ENCODE measurements around the gene ALPP. TPM values are rescaled to one million over a fixed set of nuclear protein-coding genes. Genes with fewer than 3 reads are reported as not detected.

The ALPP gene
- total and polyA plus RNA-seq, 2 donors (not counting 1 experiment from before 2014, with no cell fraction given), result not detected

GRCh38 chr2:232375164-232375563 is 3.4 kb upstream of the ALPP start:
- H3K4me2 ChIP-seq (replicated peaks; ENCODE audit: low read depth, low read length, poor library complexity, severe bottlenecking), result no peak overlapping the region
- no peak for TF ChIP-seq CTCF (IDR thresholded peaks at IDR 0.05)
- TF ChIP-seq EZH2 (IDR thresholded peaks at IDR 0.05; ENCODE audit: borderline replicate concordance, insufficient read depth, low read depth, low read length, poor library complexity, severe bottlenecking), result no peak
- no peaks in the 10 kb centered on the region for H4K20me1 ChIP-seq (ENCODE audit: control insufficient read depth, insufficient read depth, low read length, poor library complexity, severe bottlenecking)
- no peak overlapping the region for H3K27ac ChIP-seq (ENCODE audit: low read length in 2 of 2)
- Mint-ChIP-seq H3K4me3 (no peak overlapping the region), H3K9me3 (ENCODE audit: insufficient read depth) (no peaks in the 10 kb centered on the region), H3K4me1 (peaks cover 2% of the 10 kb centered on the region), H3K27me3 (no peaks in the 10 kb centered on the region), H3K27ac (no peak overlapping the region)
- 92% methylated on average over 9 of the region's 12 CpGs for WGBS (ENCODE audit: insufficient coverage)
- no peaks in the 10 kb centered on the region for H3K9me3 ChIP-seq (ENCODE audit: control extremely low read depth in 1 of 3, control insufficient read depth in 2 of 3, insufficient read depth in 1 of 3, low read length in 2 of 3)
- POLR2A ChIA-PET, result no interaction called here
- no peaks in the 10 kb centered on the region for H3K27me3 ChIP-seq (replicated peaks in 1 of 4; ENCODE audit: control extremely low read depth in 1 of 4, control insufficient read depth in 3 of 4, insufficient read depth in 4 of 4, low read length in 3 of 4)
- intact Hi-C loops (cut with micrococcal nuclease), result no loop called here
- H3K79me2 ChIP-seq (ENCODE audit: control insufficient read depth, insufficient read depth, low read length), result no peaks in the 10 kb centered on the region
- no peak overlapping the region for H3K9ac ChIP-seq (ENCODE audit: low read length)
- H3K36me3 ChIP-seq (replicated peaks in 1 of 2; ENCODE audit: control extremely low read depth in 1 of 2, control insufficient read depth in 1 of 2, extremely low read depth in 1 of 2, insufficient read depth in 2 of 2, low read length in 1 of 2), result no peaks in the 10 kb centered on the region
- CTCF ChIA-PET, result no interaction called here
- ATAC-seq (ENCODE audit: low read depth) (no peak), DNase-seq (no peak)
- peaks cover 0 to 7% of the 10 kb centered on the region in 2 donors for H3K4me1 ChIP-seq (ENCODE audit: control insufficient read depth in 2 of 2, insufficient read depth in 2 of 2, low read length in 2 of 2)
- no peak overlapping the region for H3K4me3 ChIP-seq (ENCODE audit: control extremely low read depth in 1 of 5, extremely low read depth in 1 of 5, insufficient read depth in 1 of 5, low read depth in 2 of 5, low read length in 4 of 5)
- H2AFZ ChIP-seq (ENCODE audit: insufficient read depth, low read depth, low read length, poor library complexity, severe bottlenecking), result no peak overlapping the region

GRCh38 chr2:232376260-232376659 is 2.3 kb upstream of the ALPP start:
- Mint-ChIP-seq H3K4me3 (no peak overlapping the region), H3K27ac (no peak overlapping the region), H3K27me3 (no peaks in the 10 kb centered on the region), H3K9me3 (ENCODE audit: insufficient read depth) (no peaks in the 10 kb centered on the region), H3K4me1 (no peaks in the 10 kb centered on the region)
- no peak overlapping the region for H3K9ac ChIP-seq (ENCODE audit: low read length)
- no peak overlapping the region for H2AFZ ChIP-seq (ENCODE audit: insufficient read depth, low read depth, low read length, poor library complexity, severe bottlenecking)
- ATAC-seq (ENCODE audit: low read depth) (no peak), DNase-seq (no peak)
- POLR2A ChIA-PET, result no interaction called here
- CTCF ChIA-PET, result interaction anchor here (0.6 kb wide), 1 partner anchor 925 kb away, joined by 3 read pairs; no protein-coding TSS in a partner anchor
- no peaks in the 10 kb centered on the region for H4K20me1 ChIP-seq (ENCODE audit: control insufficient read depth, insufficient read depth, low read length, poor library complexity, severe bottlenecking)
- H3K4me2 ChIP-seq (replicated peaks; ENCODE audit: low read depth, low read length, poor library complexity, severe bottlenecking), result no peak overlapping the region
- intact Hi-C loops (cut with micrococcal nuclease), result no loop called here
- no peak for TF ChIP-seq EZH2 (IDR thresholded peaks at IDR 0.05; ENCODE audit: borderline replicate concordance, insufficient read depth, low read depth, low read length, poor library complexity, severe bottlenecking)
- no peaks in the 10 kb centered on the region for H3K36me3 ChIP-seq (replicated peaks in 1 of 2; ENCODE audit: control extremely low read depth in 1 of 2, control insufficient read depth in 1 of 2, extremely low read depth in 1 of 2, insufficient read depth in 2 of 2, low read length in 1 of 2)
- H3K27ac ChIP-seq (ENCODE audit: low read length in 2 of 2), result no peak overlapping the region
- no peak overlapping the region for H3K4me3 ChIP-seq (ENCODE audit: control extremely low read depth in 1 of 5, extremely low read depth in 1 of 5, insufficient read depth in 1 of 5, low read depth in 2 of 5, low read length in 4 of 5)
- peaks cover 0 to 6% of the 10 kb centered on the region in 2 donors for H3K4me1 ChIP-seq (ENCODE audit: control insufficient read depth in 2 of 2, insufficient read depth in 2 of 2, low read length in 2 of 2)
- no peaks in the 10 kb centered on the region for H3K9me3 ChIP-seq (ENCODE audit: control extremely low read depth in 1 of 3, control insufficient read depth in 2 of 3, insufficient read depth in 1 of 3, low read length in 2 of 3)
- WGBS (ENCODE audit: insufficient coverage), result 87% methylated on average over 3 of the region's 4 CpGs
- H3K27me3 ChIP-seq (replicated peaks in 1 of 4; ENCODE audit: control extremely low read depth in 1 of 4, control insufficient read depth in 3 of 4, insufficient read depth in 4 of 4, low read length in 3 of 4), result no peaks in the 10 kb centered on the region
- no peaks in the 10 kb centered on the region for H3K79me2 ChIP-seq (ENCODE audit: control insufficient read depth, insufficient read depth, low read length)
